GM18502 (cell line): ENCODE results near the gene SMOC1.

Experiments
- ATAC-seq: cut with Tn5 transposase; IDR thresholded peaks from one replicate; pipeline ENCODE4 v1.9.1; 2021; ENCODE audit warnings: mild to moderate bottlenecking; ENCODE audit not compliant: unreplicated experiment, poor library complexity

The SMOC1 gene

GRCh38 chr14:70067810-70068209 is 188.6 kb downstream of the SMOC1 start:
- no peak for ATAC-seq

- ATAC-seq = no peak
Observed at GRCh38 chr14:70069186-70069585, 190.0 kb downstream of the SMOC1 start.

- ATAC-seq = no peak
Observed at GRCh38 chr14:70073924-70074566, 194.8 kb downstream of the SMOC1 start.

- no peak for ATAC-seq
Observed at GRCh38 chr14:70077005-70077404, 197.8 kb downstream of the SMOC1 start.

GRCh38 chr14:70077720-70078119 is 198.5 kb downstream of the SMOC1 start:
- ATAC-seq = no peak

GRCh38 chr14:70078329-70078728 is 199.1 kb downstream of the SMOC1 start:
- ATAC-seq = no peak

- ATAC-seq = no peak
Observed at GRCh38 chr14:70080076-70080475, 200.9 kb downstream of the SMOC1 start.
